ENCODE measurements around the gene THPO.
A peak's percentile ranks its signal among the peaks of the same experiment; 100 is the strongest.

THPO gene

DNA sequence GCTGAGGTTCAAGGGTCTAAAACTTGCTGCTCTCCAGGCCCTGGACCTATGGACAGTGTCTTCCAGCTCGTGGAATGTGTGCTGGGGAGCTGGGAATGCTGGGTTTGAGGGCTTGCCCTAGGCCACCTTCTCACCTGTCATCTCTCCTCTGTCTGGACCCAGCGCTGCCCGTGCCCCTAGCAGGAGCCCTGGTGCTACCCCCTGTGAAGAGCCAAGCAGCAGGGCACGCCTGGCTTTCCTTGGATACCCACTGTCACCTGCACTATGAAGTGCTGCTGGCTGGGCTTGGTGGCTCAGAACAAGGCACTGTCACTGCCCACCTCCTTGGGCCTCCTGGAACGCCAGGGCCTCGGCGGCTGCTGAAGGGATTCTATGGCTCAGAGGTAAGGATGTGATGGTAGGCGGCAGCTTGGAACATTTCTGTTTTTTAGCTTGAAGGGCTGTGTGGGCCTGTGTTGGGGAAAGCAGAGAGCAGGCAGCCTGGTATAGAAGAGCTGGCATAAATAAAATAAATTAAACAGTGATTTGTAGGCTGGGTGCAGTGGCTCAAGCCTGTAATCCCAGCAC lies 6.9 kb upstream of the THPO start:
- no peak for DNase-seq (ENCODE audit: low spot score)

DNA sequence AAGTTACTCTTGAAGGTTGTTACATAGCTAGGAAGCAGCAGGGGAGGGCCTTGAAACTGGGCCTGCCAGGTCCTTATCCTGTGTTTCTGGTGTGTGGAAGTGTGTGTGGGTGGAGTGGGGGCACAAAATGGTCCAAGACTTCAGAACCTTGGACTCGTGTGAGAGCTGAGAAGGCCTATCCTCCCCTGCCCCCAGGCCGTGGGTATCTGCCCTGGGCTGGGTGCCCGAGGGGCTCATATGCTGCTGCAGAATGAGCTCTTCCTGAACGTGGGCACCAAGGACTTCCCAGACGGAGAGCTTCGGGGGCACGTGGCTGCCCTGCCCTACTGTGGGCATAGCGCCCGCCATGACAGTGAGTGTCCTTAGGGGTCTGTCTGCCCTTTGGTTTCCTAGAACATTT lies 6.3 kb upstream of the THPO start:
- no peak for DNase-seq (ENCODE audit: low spot score)

DNA sequence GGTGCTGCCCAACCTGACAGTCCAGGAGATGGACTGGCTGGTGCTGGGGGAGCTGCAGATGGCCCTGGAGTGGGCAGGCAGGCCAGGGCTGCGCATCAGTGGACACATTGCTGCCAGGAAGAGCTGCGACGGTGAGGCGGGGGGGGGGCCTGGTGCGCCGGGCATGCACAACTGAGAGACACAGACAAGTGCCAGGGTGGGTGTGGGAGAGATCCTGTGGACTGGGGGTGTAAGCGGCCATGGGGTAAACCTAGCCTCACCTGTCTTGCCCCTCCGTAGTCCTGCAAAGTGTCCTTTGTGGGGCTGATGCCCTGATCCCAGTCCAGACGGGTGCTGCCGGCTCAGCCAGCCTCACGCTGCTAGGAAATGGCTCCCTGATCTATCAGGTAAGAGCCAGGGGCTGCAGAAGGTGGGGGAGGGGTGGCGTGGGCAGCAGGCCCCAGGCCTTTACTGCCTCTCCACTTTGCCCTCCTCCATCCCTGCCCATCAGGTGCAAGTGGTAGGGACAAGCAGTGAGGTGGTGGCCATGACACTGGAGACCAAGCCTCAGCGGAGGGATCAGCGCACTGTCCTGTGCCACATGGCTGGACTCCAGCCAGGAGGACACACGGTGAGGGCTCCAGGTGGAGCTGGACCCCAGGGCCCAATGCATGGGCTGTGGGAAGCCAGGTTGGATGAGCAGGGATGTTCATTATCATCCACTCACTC lies 5.2 kb upstream of the THPO start:
- no peak for DNase-seq (ENCODE audit: low spot score)

DNA sequence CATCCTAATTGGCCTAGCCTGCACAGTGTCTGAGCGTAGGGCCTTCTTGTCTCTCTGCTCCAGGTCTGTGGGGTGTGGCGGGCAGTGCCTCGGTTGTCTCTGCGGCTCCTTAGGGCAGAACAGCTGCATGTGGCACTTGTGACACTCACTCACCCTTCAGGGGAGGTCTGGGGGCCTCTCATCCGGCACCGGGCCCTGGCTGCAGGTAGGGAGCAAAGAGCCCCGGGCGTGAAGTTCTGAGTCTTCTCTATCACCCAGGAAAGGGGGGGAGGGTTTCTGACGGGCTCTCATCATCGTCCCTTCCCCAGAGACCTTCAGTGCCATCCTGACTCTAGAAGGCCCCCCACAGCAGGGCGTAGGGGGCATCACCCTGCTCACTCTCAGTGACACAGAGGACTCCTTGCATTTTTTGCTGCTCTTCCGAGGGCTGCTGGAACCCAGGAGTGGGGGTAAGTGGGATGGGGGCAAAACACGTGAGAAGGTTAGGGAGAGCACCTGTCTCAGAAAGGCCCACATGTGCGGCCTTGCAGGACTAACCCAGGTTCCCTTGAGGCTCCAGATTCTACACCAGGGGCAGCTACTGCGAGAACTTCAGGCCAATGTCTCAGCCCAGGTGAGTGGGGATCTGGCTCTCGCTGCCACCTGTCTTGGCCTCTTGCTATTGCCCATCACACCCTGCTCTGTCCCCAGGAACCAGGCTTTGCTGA lies 4.5 kb upstream of the THPO start:
- DNase-seq (ENCODE audit: low spot score), result no peak

DNA sequence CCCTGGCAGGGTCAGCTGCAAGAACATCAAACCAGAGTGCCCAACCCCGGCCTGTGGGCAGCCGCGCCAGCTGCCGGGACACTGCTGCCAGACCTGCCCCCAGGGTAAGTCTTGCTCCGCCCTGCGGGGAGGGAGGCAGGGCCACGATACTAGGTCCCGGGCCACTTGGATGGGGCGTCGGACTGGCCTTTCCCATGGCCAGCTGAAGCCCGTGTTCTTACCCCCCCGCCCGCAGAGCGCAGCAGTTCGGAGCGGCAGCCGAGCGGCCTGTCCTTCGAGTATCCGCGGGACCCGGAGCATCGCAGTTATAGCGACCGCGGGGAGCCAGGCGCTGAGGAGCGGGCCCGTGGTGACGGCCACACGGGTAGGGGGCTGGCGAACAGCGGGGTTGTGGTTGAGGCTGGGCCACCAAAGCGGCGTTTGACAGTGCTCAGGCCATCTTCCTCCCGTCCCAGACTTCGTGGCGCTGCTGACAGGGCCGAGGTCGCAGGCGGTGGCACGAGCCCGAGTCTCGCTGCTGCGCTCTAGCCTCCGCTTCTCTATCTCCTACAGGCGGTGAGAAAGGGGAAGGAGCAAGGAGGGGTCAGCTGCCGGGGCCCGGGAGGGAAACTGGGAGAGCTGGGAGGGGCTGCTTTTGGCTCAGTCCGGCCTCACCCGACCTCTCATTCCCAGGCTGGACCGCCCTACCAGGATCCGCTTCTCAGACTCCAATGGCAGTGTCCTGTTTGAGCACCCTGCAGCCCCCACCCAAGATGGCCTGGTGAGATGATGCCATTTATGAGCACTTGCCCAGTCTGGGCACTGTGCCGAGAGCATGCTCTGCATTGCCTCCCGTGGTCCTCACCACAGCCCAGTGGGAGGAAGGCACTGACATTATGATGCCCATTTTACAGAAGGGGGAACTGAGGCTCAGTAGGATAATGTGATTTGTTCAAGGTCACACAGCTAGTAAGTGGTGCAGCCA lies 3.5 kb upstream of the THPO start:
- DNase-seq (ENCODE audit: low spot score), result no peak

DNA sequence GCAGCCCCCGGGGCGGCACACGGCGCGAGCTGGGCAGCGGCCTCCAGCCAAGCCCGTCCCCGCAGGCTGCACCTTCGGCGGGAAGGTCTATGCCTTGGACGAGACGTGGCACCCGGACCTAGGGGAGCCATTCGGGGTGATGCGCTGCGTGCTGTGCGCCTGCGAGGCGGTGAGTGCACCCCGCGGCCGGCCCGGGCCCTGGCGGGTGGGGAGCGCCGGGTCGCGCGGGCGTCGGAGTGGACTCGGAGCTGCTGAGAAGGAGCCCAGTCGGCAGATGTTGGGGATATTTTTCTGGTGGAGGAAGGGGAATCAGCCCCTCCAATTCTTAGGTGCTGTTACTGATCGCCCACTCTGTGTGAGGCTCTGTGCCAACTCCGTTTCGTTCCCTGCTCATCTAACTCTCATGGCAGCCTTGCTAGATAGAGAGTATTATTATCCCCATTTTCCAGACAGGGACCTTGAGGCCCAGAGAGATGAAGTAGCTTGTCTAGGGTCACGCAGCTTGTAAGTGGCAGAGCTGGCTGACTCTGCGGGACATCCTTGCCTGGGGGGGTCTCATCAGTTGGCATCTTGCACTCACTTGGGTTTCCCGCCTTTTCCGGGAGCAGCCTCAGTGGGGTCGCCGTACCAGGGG lies 2.7 kb upstream of the THPO start:
- DNase-seq (ENCODE audit: low spot score), result no peak

DNA sequence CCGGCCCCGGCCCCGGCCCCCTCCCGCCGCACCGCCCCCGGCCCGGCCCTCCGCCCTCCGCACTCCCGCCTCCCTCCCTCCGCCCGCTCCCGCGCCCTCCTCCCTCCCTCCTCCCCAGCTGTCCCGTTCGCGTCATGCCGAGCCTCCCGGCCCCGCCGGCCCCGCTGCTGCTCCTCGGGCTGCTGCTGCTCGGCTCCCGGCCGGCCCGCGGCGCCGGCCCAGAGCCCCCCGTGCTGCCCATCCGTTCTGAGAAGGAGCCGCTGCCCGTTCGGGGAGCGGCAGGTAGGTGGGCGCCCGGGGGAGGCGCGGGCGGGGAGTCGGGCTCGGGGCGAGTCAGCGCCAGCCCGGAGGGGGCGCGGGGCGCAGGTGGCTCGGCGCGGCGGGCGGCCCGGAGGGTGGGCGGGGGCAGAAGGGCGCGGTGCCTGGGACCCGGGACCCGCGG lies 2.2 kb upstream of the THPO start:
- DNase-seq (ENCODE audit: low spot score), result no peak

DNA sequence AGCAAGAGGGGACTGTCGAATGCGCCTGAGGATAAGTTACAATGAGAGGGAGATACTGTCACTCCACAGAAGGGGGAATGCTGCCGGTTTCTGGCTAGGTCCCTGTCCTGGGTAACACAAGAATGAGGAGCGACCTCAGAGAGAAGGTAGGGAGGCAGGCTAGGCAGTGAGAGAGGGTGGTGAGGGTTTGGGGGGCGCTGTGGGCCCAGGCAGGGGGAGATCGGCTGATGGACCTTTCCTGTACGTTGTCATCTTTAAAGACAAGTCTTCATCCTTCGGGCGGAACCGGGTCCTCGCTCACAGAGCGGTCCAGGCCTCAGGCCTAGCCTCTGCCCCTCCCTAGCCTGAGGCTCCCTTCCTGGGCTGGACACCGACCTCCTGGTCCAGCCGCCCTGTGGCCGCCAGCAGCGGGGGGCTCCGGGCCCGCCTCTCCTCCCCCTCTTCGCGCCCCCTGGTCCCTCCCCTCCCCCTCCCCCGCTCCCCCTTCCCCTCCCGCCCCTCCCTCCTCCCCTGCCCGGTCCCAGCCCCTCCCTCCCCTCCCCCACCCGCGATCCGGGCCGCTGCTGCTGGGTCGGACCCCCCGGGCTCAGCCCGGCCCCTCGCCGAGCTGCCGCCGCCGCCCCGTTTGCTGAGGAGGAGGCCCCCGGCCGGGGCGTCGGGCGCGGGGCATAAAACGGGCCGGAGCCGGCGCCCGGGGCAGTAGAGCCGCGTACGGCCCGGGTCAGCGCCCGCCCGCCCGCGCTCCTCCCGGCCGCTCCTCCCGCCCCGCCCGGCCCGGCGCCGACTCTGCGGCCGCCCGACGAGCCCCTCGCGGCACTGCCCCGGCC lies 1.6 kb upstream of the THPO start, which contains the start of gene CHRD:
TSS of gene CHRD (plus strand) at position 697 of the 827 bp plus-strand sequence. CDS start 265 bp downstream, outside the sequence.
- no peak for DNase-seq (ENCODE audit: low spot score)

DNA sequence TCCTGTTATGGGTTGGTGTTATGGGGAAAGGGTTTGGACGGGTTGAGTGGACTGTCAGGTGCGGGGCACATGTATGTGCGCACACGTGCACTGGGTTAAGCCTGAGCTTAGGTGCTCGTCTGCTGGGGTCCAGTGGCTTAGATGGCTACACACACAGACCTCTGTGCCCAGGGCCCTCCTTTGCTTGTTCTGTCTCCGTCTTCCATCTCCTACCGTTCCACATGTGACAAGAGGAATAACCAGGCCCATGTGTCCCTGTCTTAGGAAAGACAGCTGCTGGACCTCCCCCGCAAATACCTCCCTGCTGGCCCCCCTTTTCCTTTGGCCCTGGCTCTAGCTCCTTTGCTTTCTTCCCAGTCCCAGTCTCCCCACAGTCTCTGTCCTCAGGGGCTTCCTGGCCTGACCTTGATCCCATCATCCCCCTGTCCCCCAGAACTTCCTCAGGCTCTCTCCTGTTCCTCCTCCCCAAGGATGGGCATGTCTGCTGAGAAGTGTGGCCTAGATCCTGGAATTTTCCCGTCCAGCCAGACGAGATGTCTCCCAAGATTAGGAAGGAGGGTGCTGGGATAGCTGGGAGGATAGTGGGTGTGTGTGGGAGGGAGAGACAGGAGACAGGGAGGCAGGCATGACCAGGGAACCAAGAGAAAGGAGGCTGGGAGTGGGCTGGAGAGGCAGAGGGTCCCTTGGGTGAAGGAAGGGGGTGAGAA lies 797 bp upstream of the THPO start:
- no peak for DNase-seq (ENCODE audit: low spot score)

DNA sequence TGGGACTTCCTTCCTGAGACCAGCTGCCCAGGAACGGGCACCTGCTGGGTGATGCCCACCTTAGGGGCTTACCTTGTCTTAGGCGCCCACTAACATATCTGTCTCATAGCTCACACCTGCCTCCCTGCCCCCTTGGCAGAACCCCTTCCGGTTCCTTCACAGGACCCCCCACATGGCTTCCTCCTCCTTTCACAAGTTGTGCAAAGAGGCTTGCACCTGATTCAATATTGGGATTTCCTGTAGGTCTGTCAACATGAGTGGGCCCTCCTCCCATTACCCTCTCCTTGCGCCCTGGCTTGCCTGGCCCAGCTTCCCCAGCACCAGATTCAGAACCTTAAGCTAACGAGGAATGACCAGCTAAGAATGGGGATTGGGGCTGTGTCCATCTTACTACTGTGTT lies 633 bp downstream of the THPO start:
- DNase-seq (ENCODE audit: low spot score), result no peak

DNA sequence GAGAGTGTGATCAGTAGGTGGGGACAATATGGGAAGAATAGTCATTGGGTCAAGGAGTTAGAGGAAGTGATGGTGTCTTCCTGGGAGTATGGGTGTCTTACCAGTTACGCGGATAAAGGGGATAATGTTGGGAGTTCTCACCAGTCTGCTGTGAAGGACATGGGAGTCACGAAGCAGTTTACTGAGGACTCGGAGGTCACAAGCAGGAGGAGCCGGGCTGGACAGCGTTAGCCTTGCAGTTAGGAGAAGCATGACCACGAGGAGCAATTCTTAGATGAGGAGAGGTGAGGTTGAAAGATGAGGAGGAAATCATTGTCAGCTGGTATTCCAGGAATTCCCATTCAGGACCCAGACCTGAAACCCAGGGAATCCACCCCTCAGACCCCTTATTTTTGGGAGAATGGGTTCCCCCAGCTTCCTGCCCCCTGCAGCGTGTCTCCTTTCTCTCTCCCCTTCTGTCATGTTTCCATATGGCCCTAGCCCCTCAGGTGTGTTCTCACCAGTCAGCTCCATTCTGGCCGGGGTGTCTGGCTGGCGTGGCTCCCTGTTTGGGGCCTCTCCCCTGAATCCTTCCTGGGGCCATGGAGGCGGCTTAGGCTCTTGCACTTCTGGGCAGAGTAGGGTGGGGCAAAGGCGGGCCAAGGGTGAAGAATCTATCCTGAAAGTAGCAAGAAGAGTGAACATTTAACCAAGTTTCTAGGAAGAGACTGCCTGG lies 2.1 kb downstream of the THPO start:
- DNase-seq (ENCODE audit: low spot score), result no peak

DNA sequence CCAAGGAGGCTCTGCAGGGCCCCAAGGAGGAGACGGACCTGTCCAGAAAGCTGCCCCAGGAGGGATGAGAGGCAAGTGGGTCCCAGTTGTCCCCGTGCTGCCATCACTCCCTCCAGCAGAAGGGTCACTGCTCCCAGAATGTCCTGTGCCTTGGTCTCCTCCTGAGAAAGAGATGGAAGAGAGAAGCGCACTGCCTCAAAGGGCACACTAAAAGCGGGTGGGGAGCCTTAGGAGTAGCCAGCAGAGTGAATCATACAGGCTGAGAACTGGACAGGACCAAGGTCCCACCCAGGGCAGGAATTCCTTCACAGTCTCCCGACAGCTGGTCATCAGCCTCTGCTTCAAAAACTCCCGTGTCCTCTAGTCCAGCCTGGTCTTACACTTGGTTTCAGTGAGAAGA lies 4.6 kb downstream of the THPO start:
- DNase-seq (ENCODE audit: low spot score), result no peak

DNA sequence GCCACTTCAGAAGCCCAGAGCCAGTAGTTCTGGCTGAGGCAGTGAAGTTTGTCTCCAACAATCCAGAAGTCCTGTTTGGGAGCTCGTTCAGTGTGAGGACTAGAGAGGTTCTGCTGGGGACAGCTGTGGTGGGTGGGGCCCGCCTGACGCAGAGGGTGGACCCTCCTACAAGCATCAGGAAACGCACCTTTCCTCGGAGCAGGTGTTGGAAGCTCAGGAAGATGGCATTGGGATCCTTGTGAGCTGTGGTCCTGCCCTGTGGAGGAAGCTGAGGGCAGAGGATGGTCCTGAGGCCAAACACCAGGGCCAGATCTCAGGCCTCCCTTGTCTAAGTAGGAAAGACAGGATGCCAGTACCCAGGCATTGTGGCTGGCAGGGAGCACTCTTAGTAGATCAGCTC lies 5.1 kb downstream of the THPO start:
- DNase-seq (ENCODE audit: low spot score), result no peak

DNA sequence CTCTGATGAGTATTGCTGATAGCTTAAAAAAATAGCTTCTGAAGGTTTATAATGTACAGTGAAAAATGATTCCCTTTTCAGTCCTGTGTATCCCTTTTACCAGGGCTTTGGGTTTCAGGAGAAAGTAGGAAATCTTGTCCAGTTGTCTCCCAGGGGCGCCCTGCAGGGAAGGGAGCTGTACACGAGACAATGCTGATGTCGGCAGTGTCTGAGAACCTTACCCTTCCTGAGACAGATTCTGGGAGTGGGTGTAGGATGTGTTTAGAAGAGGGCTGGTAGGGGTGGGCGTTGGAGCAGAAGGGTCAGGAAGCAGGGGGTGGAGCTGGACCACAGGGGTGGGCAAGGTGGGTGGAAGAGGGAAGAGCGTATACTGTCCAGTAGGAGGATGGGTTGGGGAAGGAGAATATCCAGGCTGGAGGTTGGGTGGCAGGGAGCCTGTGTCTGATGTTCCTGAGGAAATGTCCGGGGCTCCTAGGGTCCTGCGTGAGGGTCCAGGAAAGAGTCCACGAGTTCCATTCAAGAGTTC lies 5.6 kb downstream of the THPO start:
- no peak for DNase-seq (ENCODE audit: low spot score)

DNA sequence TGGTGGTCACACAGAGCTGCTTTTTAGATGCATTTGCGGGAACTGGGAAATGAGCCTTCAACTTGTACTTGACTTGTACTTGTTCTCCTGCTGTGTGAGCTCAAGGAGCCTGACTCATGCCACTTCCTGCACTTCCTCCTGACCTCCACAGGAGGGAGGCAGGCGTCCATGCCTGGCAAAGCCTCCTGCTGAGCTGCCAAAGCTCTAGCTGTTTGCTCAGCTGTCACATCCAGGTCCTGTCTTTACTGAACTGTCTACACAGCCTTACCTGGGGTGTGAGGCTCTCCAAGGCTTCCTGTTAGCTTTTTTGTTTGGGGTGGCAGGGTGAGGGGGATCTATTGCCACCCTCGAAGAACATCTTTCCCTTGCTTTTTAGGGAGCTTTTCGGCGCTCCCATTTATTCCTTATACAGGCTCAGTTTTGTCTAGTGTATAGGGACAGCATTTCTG lies 6.4 kb downstream of the THPO start:
- DNase-seq (ENCODE audit: low spot score), result peak; percentile 88

DNA sequence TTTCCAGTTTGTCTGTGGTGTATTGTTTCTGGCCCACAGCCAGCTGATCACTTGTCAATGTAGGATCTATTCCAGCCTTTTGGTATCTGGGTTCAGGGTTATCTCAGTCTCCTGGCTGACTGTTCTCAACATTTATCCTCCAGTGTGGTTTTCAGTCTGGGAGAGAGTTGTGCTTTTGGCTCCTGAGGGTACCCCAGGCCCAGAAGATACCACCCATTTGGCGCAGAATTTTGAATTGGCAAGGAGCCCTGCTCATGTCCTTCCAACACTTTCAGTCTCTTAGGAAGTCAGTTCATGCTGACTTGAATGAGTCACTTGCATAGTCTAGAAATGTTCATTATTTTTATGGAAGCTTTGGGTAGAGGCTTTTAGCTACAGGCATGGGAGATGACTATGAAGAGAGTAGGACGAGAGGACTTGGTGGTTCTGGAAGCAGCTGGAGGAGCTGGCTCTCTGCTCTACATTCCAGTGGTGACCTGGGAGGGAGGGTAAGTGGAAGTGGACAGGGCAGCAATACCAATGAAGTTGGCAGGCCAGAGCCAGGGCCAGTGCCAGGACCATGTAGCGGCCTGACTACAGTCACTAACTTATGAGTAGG lies 9.3 kb downstream of the THPO start:
- DNase-seq (ENCODE audit: low spot score), result no peak

DNA sequence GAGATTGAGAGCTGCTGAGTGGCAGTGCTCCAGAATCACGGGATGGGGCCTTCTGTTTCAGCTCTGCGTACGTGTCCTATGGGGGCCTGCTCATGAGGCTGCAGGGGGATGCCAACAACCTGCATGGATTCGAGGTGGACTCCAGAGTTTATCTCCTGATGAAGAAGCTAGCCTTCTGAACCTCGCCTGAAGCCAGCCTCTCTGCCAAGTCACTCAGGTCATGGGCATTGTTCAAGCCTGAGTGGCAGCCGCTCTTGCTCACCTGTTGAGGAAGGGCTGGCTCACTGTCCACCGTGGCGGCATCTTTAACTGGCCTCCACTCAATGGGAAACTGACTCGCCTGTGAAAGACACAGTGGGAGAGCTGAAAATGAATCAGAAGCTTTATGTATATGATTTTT lies 9.9 kb downstream of the THPO start:
- DNase-seq (ENCODE audit: low spot score), result no peak

DNA sequence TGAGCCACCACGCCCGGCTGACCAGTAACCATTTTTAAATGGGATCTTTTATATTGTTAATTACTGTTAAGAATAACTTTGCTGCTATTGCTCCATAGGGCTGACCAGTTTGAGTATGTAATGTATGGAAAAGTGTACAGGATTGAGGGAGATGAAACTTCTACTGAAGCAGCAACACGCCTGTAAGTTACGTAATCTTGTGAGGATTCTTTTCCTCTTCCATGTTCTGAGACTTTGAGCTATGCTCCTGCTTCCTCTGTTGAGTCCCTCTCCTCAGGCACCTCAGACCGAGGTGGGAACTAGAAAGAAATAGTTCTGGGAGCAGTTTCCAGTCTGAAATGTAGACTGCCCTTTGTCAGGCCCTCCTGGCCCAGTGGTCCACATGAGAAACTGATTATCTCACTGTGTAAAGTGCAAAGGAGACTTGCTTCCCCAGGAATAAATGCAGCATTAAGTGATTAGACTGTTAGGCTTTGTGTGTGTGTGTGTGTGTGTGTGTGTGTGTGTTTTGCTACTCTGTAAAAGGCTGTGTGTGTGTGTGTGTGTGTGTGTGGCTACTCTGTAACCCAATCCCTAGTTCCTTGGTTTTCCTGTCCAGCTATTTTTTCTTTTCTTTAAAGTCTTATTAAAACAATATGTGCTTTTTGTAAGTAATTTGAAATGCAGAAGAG lies 11.3 kb downstream of the THPO start:
- no peak for DNase-seq (ENCODE audit: low spot score)

Measured in NAMALWA (cell line).